Esophagus muscularis mucosa (tissue), 4 donors: ENCODE measurements around the gene MAGI2. TPM values are rescaled to one million over a fixed set of nuclear protein-coding genes. Genes with fewer than 3 reads are reported as not detected.

Experiments used
- DNase-seq: peaks from one replicate; pipeline ENCODE4 v3.0.0-alpha.2; 2017; ENCODE audit errors: extremely low spot score
- H3K27ac ChIP-seq, 4 donors: fragments of 200-600 bp; sonication (generic); replicated peaks in 1 of 4; 1 replicate in 3 of 4; 2 replicates in 1 of 4; pipeline ENCODE4 v1.5.1; 2016 to 2019; ENCODE audit warnings: mild to moderate bottlenecking in 1 of 4
- H3K27me3 ChIP-seq, 4 donors: fragments of 200-600 bp; sonication (generic); one replicate each; pipeline versions ENCODE4 v1.5.1 to v1.6.0; 2016 to 2019
- H3K36me3 ChIP-seq, 4 donors: fragments of 200-600 bp; sonication (generic); one replicate each; pipeline ENCODE4 v1.5.1; 2016 to 2019
- H3K4me1 ChIP-seq, 4 donors: fragments of 200-600 bp; sonication (generic); one replicate each; pipeline ENCODE4 v1.5.1; 2016 to 2019
- H3K4me3 ChIP-seq, 4 donors: fragments of 200-600 bp; sonication (generic); 1 replicate in 2 of 4; 2 replicates in 2 of 4; pipeline ENCODE4 v1.5.1; 2016 to 2019; ENCODE audit warnings: mild to moderate bottlenecking in 4 of 4, moderate library complexity in 1 of 4
- H3K9me3 ChIP-seq, 4 donors: fragments of 200-600 bp; sonication (generic); 1 replicate in 3 of 4; 2 replicates in 1 of 4; pipeline ENCODE4 v1.5.1; 2016 to 2019
- CTCF ChIP-seq, 3 experiments: fragments of 200-600 bp in 2 of 3; fragments of 450-650 bp in 1 of 3; sonication (generic) in 2 of 3; IDR thresholded peaks; one replicate each; pipeline ENCODE4 v1.5.1; 2017 to 2019; ENCODE audit warnings: antibody characterized with exemption in 3 of 3, mild to moderate bottlenecking in 2 of 3, moderate library complexity in 1 of 3
- EP300 ChIP-seq: sonication (generic); formaldehyde crosslinking; IDR thresholded peaks from one replicate; pipeline ENCODE4 v1.6.1; 2017; ENCODE audit warnings: antibody characterized with exemption
- POLR2A ChIP-seq: fragments of 450-650 bp; IDR thresholded peaks from one replicate; pipeline ENCODE4 v1.6.1; 2017; ENCODE audit warnings: antibody characterized with exemption, moderate library complexity, mild to moderate bottlenecking, low read depth
- POLR2AphosphoS5 ChIP-seq, 2 donors: sonication (generic); formaldehyde crosslinking; IDR thresholded peaks; one replicate each; pipeline ENCODE4 v1.6.1; 2017; ENCODE audit warnings: antibody characterized with exemption in 2 of 2
- WGBS: methylation state at CpG from one replicate; pipeline ENCODE4 v1.1.5; 2018; 5-methylcytosine and 5-hydroxymethylcytosine counted together
- intact Hi-C: fragments of 100-400 bp; cut with DNase I; formaldehyde crosslinking; loops from one replicate; pipeline ENCODE4 v1.15.1; 2023
- total RNA-seq, 4 donors: library from RNA; depleted of rRNA; stranded (reverse); fragments of >200 nt; gene quantifications; one replicate each; pipeline versions ENCODE4 v1.1.0 to v1.2.1, GENCODE V29; 2016

Gene MAGI2
- total RNA-seq, 4 donors from 2014 or later = 14.4 to 22.3 (median 21.2) TPM

- intact Hi-C loops = no loop called here
Observed at GRCh38 chr7:79180533-79180932, 272.9 kb downstream of the MAGI2 start.

GRCh38 chr7:79176859-79177477 is 276.5 kb downstream of the MAGI2 start:
- WGBS = 16% methylated on average over 8 of the region's 8 CpGs
- Histone ChIP-seq H3K36me3 (no peaks in the 10 kb centered on the region), H3K4me1 (peaks cover 0 to 4% (median 0%) of the 10 kb centered on the region in 4 donors), H3K9me3 (no peaks in the 10 kb centered on the region), H3K27me3 (no peaks in the 10 kb centered on the region), H3K27ac (no peak overlapping the region), H3K4me3 (no peak overlapping the region)
- intact Hi-C loops = loop anchor here (10.0 kb wide), 1 partner anchor 662 kb away; no protein-coding TSS in a partner anchor
- TF ChIP-seq CTCF (IDR thresholded peaks at IDR 0.05) (peak; percentile 35 to 56 (median 55)), POLR2AphosphoS5 (IDR thresholded peaks at IDR 0.05) (no peak), EP300 (no peak), POLR2A (no peak)
- no peak for DNase-seq

More at GRCh38 chr7:79180533-79180932, 272.9 kb downstream of the MAGI2 start:
- H3K4me1 ChIP-seq = peaks cover 0 to 4% (median 0%) of the 10 kb centered on the region in 4 donors
- no peak overlapping the region for H3K27ac ChIP-seq
- DNase-seq = no peak
- H3K4me3 ChIP-seq = no peak overlapping the region
- WGBS = 50% methylated on average over 2 of the region's 2 CpGs
- no peaks in the 10 kb centered on the region for H3K27me3 ChIP-seq
- TF ChIP-seq EP300 = no peak
- TF ChIP-seq POLR2A = no peak
- no peak for TF ChIP-seq POLR2AphosphoS5 (IDR thresholded peaks at IDR 0.05)
- no peak for TF ChIP-seq CTCF (IDR thresholded peaks at IDR 0.05)
- H3K9me3 ChIP-seq = no peaks in the 10 kb centered on the region
- no peaks in the 10 kb centered on the region for H3K36me3 ChIP-seq

- Histone ChIP-seq H3K4me3 (no peak overlapping the region), H3K36me3 (no peaks in the 10 kb centered on the region), H3K9me3 (no peaks in the 10 kb centered on the region), H3K4me1 (peaks cover 0 to 4% (median 0%) of the 10 kb centered on the region in 4 donors), H3K27me3 (no peaks in the 10 kb centered on the region), H3K27ac (no peak overlapping the region)
- no peak for DNase-seq
- intact Hi-C loops = loop anchor here (10.0 kb wide), 1 partner anchor 661 kb away; no protein-coding TSS in a partner anchor
- TF ChIP-seq POLR2AphosphoS5 (IDR thresholded peaks at IDR 0.05) = no peak
- TF ChIP-seq CTCF (IDR thresholded peaks at IDR 0.05) = no peak
- no peak for TF ChIP-seq EP300
- TF ChIP-seq POLR2A = no peak
- 88% methylated on average over 3 of the region's 3 CpGs for WGBS
Observed at GRCh38 chr7:79175374-79175773, 278.1 kb downstream of the MAGI2 start.

GRCh38 chr7:79165225-79165624 is 288.2 kb downstream of the MAGI2 start:
- H3K4me1 ChIP-seq = no peaks in the 10 kb centered on the region
- H3K36me3 ChIP-seq = no peaks in the 10 kb centered on the region
- intact Hi-C loops = no loop called here
- no peak overlapping the region for H3K27ac ChIP-seq
- 93% methylated on average over 1 of the region's 1 CpG for WGBS
- no peak overlapping the region for H3K4me3 ChIP-seq
- no peaks in the 10 kb centered on the region for H3K27me3 ChIP-seq
- H3K9me3 ChIP-seq = no peaks in the 10 kb centered on the region
- TF ChIP-seq POLR2AphosphoS5 (IDR thresholded peaks at IDR 0.05) (no peak), POLR2A (no peak), EP300 (no peak), CTCF (IDR thresholded peaks at IDR 0.05) (no peak)
- DNase-seq = no peak
